Caco-2 (cell line): Measurements from ENCODE around the gene CPAMD8. TPM values are rescaled to one million over a fixed set of nuclear protein-coding genes. Genes with fewer than 3 reads are reported as not detected.

Experiments
- BruUV-seq: library from RNA; stranded (reverse); fragments of 400-500 nt; replicated peaks from 2 replicates; lab custom pipeline; 2021; lab: Mats Ljungman, UMichigan
- CTCF ChIA-PET: fragments of 300-600 bp; sonication (Branson Sonifier 250); formaldehyde crosslinking; loops from one replicate; lab custom pipeline; 2022; ENCODE audit warnings: antibody characterized with exemption; lab: Charles Lee
- POLR2A ChIA-PET: fragments of 300-600 bp; sonication (Branson Sonifier 250); formaldehyde crosslinking; loops from one replicate; lab custom pipeline; 2022; ENCODE audit warnings: antibody characterized with exemption; lab: Charles Lee
- DNase-seq, 2 experiments: peaks; one replicate each; pipeline versions ENCODE4 v3.0.0 to v3.0.0-alpha.2; 2020 to 2022
- H3K27me3 ChIP-seq: replicated peaks from 2 replicates; pipeline ENCODE4 v1.6.0; 2011; ENCODE audit warnings: low read length; ENCODE audit not compliant: control insufficient read depth, insufficient read depth
- H3K36me3 ChIP-seq: 2 replicates; pipeline ENCODE4 v1.5.1; 2011; ENCODE audit warnings: low read length; ENCODE audit not compliant: control insufficient read depth, insufficient read depth
- H3K4me1 ChIP-seq: fragments of 250-450 bp; sonication (Bioruptor Pico); 2 replicates; pipeline ENCODE4 v1.5.1; 2020; ENCODE audit warnings: mild to moderate bottlenecking
- H3K4me3 ChIP-seq: 2 replicates; pipeline ENCODE4 v1.5.1; 2011; ENCODE audit warnings: low read depth, mild to moderate bottlenecking, control low read depth, low read length
- H3K9me3 ChIP-seq: fragments of 250-450 bp; sonication (Bioruptor Pico); 2 replicates; pipeline ENCODE4 v1.5.1; 2020; ENCODE audit warnings: mild to moderate bottlenecking, moderate library complexity
- H3K27ac Mint-ChIP-seq: one replicate; pipeline ENCODE4 v1.8.0; 2022; ENCODE audit warnings: mixed read lengths; ENCODE audit not compliant: unreplicated experiment
- H3K27me3 Mint-ChIP-seq: one replicate; pipeline ENCODE4 v1.8.0; 2022; ENCODE audit warnings: mixed read lengths; ENCODE audit not compliant: insufficient read depth, unreplicated experiment
- H3K36me3 Mint-ChIP-seq: one replicate; pipeline ENCODE4 v1.8.0; 2022; ENCODE audit warnings: mild to moderate bottlenecking, mixed read lengths; ENCODE audit not compliant: insufficient read depth, unreplicated experiment
- H3K4me1 Mint-ChIP-seq: one replicate; pipeline ENCODE4 v1.8.0; 2022; ENCODE audit warnings: low read depth, mixed read lengths; ENCODE audit not compliant: unreplicated experiment
- H3K4me3 Mint-ChIP-seq: one replicate; pipeline ENCODE4 v1.8.0; 2022; ENCODE audit warnings: mild to moderate bottlenecking, moderate library complexity, mixed read lengths; ENCODE audit not compliant: unreplicated experiment
- H3K9me3 Mint-ChIP-seq: one replicate; pipeline ENCODE4 v1.8.0; 2022; ENCODE audit warnings: mixed read lengths; ENCODE audit not compliant: unreplicated experiment
- intact Hi-C: fragments of 100-400 bp; cut with micrococcal nuclease; formaldehyde crosslinking; loops from one replicate; pipeline ENCODE4 v1.10.0; 2022; ENCODE audit not compliant: unreplicated experiment
- total RNA-seq: library from RNA; stranded (reverse); gene quantifications from 2 replicates; pipeline ENCODE4 v1.2.3, GENCODE V29; 2022
- TF ChIP-seq, protein P1 (sequence below), 2 experiments: fragments of 200-600 bp in 1 of 2; IDR thresholded peaks; 1 replicate in 1 of 2; 2 replicates in 1 of 2; pipeline versions ENCODE4 v1.5.1 to v1.8.0; 2011 to 2022; ENCODE audit warnings: antibody characterized with exemption in 1 of 2, control low read depth in 1 of 2, inconsistent platforms in 1 of 2, low read depth in 1 of 2, low read length in 1 of 2, mild to moderate bottlenecking in 1 of 2, moderate library complexity in 1 of 2; ENCODE audit not compliant: insufficient read depth in 1 of 2, severe bottlenecking in 1 of 2, unreplicated experiment in 1 of 2

CPAMD8 gene
- total RNA-seq, 1 experiment from 2014 or later = 1.1 TPM

DNA sequence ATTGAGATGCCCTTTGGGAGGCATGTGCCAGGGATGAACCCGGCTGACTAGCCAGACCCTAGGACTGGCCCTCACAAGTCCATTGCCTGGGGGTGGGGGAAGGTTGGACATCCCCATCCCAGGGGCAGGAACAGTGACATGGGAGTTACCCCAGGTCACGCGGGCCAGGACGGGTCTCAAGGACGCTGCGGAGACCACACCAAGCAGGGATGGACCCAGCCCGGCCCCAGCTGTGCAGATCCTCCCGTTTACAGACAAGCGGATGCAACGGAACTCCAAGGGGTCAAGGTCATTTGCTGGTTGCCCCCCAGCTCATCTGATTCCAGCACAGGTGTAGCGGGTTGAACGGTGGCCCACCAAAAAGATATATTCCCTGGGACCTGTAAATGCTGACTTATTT, 117.9 kb downstream of the CPAMD8 start:
- BruUV-seq = no TSS peak
- Histone ChIP-seq H3K4me1 (no peaks in the 10 kb centered on the region), H3K9me3 (peaks cover 11% of the 10 kb centered on the region), H3K27me3 (no peaks in the 10 kb centered on the region), H3K4me3 (no peak overlapping the region), H3K36me3 (no peaks in the 10 kb centered on the region)
- POLR2A ChIA-PET = interaction anchor here (0.6 kb wide), 1 partner anchor 201 kb away, joined by 3 read pairs; no protein-coding TSS in a partner anchor
- CTCF ChIA-PET = interaction anchor here (0.5 kb wide), 1 partner anchor 10 kb away, joined by 4 read pairs; no protein-coding TSS in a partner anchor
- no peak overlapping the region for H3K27ac Mint-ChIP-seq
- no peaks in the 10 kb centered on the region for H3K27me3 Mint-ChIP-seq
- TF ChIP-seq, protein P1, sequence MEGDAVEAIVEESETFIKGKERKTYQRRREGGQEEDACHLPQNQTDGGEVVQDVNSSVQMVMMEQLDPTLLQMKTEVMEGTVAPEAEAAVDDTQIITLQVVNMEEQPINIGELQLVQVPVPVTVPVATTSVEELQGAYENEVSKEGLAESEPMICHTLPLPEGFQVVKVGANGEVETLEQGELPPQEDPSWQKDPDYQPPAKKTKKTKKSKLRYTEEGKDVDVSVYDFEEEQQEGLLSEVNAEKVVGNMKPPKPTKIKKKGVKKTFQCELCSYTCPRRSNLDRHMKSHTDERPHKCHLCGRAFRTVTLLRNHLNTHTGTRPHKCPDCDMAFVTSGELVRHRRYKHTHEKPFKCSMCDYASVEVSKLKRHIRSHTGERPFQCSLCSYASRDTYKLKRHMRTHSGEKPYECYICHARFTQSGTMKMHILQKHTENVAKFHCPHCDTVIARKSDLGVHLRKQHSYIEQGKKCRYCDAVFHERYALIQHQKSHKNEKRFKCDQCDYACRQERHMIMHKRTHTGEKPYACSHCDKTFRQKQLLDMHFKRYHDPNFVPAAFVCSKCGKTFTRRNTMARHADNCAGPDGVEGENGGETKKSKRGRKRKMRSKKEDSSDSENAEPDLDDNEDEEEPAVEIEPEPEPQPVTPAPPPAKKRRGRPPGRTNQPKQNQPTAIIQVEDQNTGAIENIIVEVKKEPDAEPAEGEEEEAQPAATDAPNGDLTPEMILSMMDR (IDR thresholded peaks at IDR 0.05; ENCODE audit: insufficient read depth in 1 of 2, low read depth in 1 of 2, low read length in 1 of 2, severe bottlenecking in 1 of 2, unreplicated experiment in 1 of 2) = no peak
- intact Hi-C loops = no loop called here
- H3K4me3 Mint-ChIP-seq = no peak overlapping the region
- H3K9me3 Mint-ChIP-seq = peaks cover 17% of the 10 kb centered on the region
- H3K36me3 Mint-ChIP-seq = no peaks in the 10 kb centered on the region
- no peaks in the 10 kb centered on the region for H3K4me1 Mint-ChIP-seq
- no peak for DNase-seq

GRCh38 chr19:16904599-16904998, 122.0 kb downstream of the CPAMD8 start:
- ChIA-PET CTCF (interaction anchor here (1.0 kb wide), 1 partner anchor 388 kb away, joined by 3 read pairs; no protein-coding TSS in a partner anchor), POLR2A (no interaction called here)
- Mint-ChIP-seq H3K9me3 (no peaks in the 10 kb centered on the region), H3K27ac (no peak overlapping the region), H3K27me3 (no peaks in the 10 kb centered on the region), H3K4me1 (no peaks in the 10 kb centered on the region), H3K4me3 (no peak overlapping the region), H3K36me3 (no peaks in the 10 kb centered on the region)
- no peaks in the 10 kb centered on the region for H3K36me3 ChIP-seq
- no TSS peak for BruUV-seq
- H3K4me1 ChIP-seq = no peaks in the 10 kb centered on the region
- no peak overlapping the region for H3K4me3 ChIP-seq
- TF ChIP-seq, protein P1 (IDR thresholded peaks at IDR 0.05; ENCODE audit: insufficient read depth in 1 of 2, low read depth in 1 of 2, low read length in 1 of 2, severe bottlenecking in 1 of 2, unreplicated experiment in 1 of 2) = no peak
- intact Hi-C loops = no loop called here
- no peak for DNase-seq
- H3K27me3 ChIP-seq = no peaks in the 10 kb centered on the region
- no peaks in the 10 kb centered on the region for H3K9me3 ChIP-seq

DNA sequence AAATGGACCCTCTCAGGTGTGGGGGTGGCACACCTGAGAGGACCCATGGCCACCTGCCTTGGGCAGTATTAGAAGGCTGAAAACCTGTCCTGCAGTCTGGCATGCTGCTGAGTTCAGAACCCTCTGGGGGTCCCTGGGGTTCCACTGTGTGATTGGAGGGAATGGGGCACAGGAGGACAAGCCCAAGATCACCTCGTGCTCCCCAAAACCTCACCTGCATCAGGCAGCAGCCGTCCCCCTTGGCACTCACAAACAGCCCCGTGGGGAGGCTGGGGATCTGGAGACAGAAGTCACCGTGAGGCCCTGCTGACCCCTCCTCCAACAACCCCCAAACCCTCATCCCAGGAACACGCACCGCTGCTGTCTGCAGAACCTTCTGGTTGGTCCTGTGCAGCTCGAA, 123.3 kb downstream of the CPAMD8 start:
- ChIA-PET POLR2A (no interaction called here), CTCF (no interaction called here)
- TF ChIP-seq, protein P1 (IDR thresholded peaks at IDR 0.05; ENCODE audit: insufficient read depth in 1 of 2, low read depth in 1 of 2, low read length in 1 of 2, severe bottlenecking in 1 of 2, unreplicated experiment in 1 of 2) = no peak
- Histone ChIP-seq H3K27me3 (no peaks in the 10 kb centered on the region), H3K4me1 (no peaks in the 10 kb centered on the region), H3K9me3 (no peaks in the 10 kb centered on the region), H3K36me3 (no peaks in the 10 kb centered on the region), H3K4me3 (no peak overlapping the region)
- Mint-ChIP-seq H3K4me1 (no peaks in the 10 kb centered on the region), H3K36me3 (no peaks in the 10 kb centered on the region), H3K27ac (no peak overlapping the region), H3K27me3 (no peaks in the 10 kb centered on the region), H3K9me3 (no peaks in the 10 kb centered on the region), H3K4me3 (no peak overlapping the region)
- intact Hi-C loops = no loop called here
- no TSS peak for BruUV-seq
- no peak for DNase-seq
